K562 (cell line): ENCODE measurements around the gene C19orf12. TPM values are rescaled to one million over a fixed set of nuclear protein-coding genes. Genes with fewer than 3 reads are reported as not detected.

Source experiments
- ATAC-seq: fragments of 200-7000 bp; cut with Tn5 transposase; 3 replicates; pipeline ENCODE4 v1.9.1; 2020; ENCODE audit warnings: moderate library complexity
- BruUV-seq: library from RNA; stranded (reverse); fragments of 400-500 nt; replicated peaks from 2 replicates; lab custom pipeline; 2021; lab: Mats Ljungman, UMichigan
- CTCF ChIA-PET: fragments of 300-600 bp; formaldehyde crosslinking; extraction: SDS; loops from one replicate; lab custom pipeline; 2021; ENCODE audit warnings: low intra/inter-chr PET ratio; lab: Yijun Ruan, JAX
- POLR2A ChIA-PET: fragments of 300-600, 350-650 bp; sonication (Branson Sonifier 250); formaldehyde crosslinking; extraction: SDS; loops from one replicate; lab custom pipeline; 2021; ENCODE audit warnings: antibody characterized with exemption, inconsistent platforms; lab: Yijun Ruan, JAX
- DNase-seq, 4 experiments: peaks; one replicate each; pipeline versions ENCODE4 v3.0.0 to v3.0.0-alpha.2; 2011 to 2018; ENCODE audit warnings: low spot score in 3 of 4, mixed read lengths in 3 of 4; ENCODE audit errors: extremely low read depth in 1 of 4
- FAIRE-seq: peaks from 2 replicates; lab custom pipeline; 2011; peaks lifted over from hg19 to GRCh38; lab: Jason Lieb, UNC
- H2AFZ ChIP-seq: 2 replicates; pipeline ENCODE4 v1.6.0; 2011; ENCODE audit warnings: low read depth, low read length, control low read depth, inconsistent platforms
- H3K27ac ChIP-seq: fragments of 200-600 bp; 3 replicates; pipeline ENCODE4 v1.8.0; 2011; ENCODE audit warnings: low read depth, mild to moderate bottlenecking, control low read depth, inconsistent platforms, low read length, moderate library complexity, mixed read lengths; ENCODE audit errors: extremely low read depth
- H3K27me3 ChIP-seq, 2 experiments: fragments of 300-600 bp in 1 of 2; 2 replicates in 1 of 2; 3 replicates in 1 of 2; pipeline versions ENCODE4 v1.6.0 to v1.8.0; 2011; ENCODE audit warnings: inconsistent platforms in 2 of 2, low read length in 2 of 2, mild to moderate bottlenecking in 1 of 2, mixed read lengths in 1 of 2, moderate library complexity in 1 of 2; ENCODE audit not compliant: control insufficient read depth in 2 of 2, insufficient read depth in 2 of 2
- H3K36me3 ChIP-seq: fragments of 300-600 bp; 3 replicates; pipeline ENCODE4 v1.8.0; 2011; ENCODE audit warnings: mild to moderate bottlenecking, low read length, inconsistent platforms; ENCODE audit not compliant: control insufficient read depth, insufficient read depth
- H3K4me1 ChIP-seq, 2 experiments: fragments of 200-600 bp in 1 of 2; replicated peaks in 1 of 2; 2 replicates in 1 of 2; 3 replicates in 1 of 2; pipeline versions ENCODE4 v1.5.1 to v1.8.0; 2011; ENCODE audit warnings: inconsistent platforms in 2 of 2, low read length in 2 of 2, mild to moderate bottlenecking in 1 of 2, mixed read lengths in 1 of 2, moderate library complexity in 1 of 2; ENCODE audit not compliant: control insufficient read depth in 2 of 2, insufficient read depth in 2 of 2
- H3K4me2 ChIP-seq: 2 replicates; pipeline ENCODE4 v1.6.1; 2011; ENCODE audit warnings: low read length, control low read depth, inconsistent platforms, mixed read lengths; ENCODE audit not compliant: insufficient read depth
- H3K4me3 ChIP-seq: fragments of 200-600 bp; sonication (generic), shearing (Covaris generic); 2 replicates; pipeline ENCODE4 v1.5.1; 2016; ENCODE audit warnings: control low read depth, inconsistent platforms
- H3K79me2 ChIP-seq: fragments of 200-600 bp; 3 replicates; pipeline ENCODE4 v1.8.0; 2011; ENCODE audit warnings: low read length, inconsistent platforms; ENCODE audit not compliant: control insufficient read depth, insufficient read depth
- H3K9ac ChIP-seq, 2 experiments: 2 replicates each; pipeline versions ENCODE4 v1.6.0 to v1.6.1; 2011; ENCODE audit warnings: low read depth in 2 of 2, low read length in 2 of 2, control low read depth in 1 of 2, inconsistent platforms in 1 of 2, mild to moderate bottlenecking in 1 of 2, mixed read lengths in 1 of 2; ENCODE audit not compliant: insufficient read depth in 1 of 2
- H3K9me1 ChIP-seq: one replicate; pipeline ENCODE4 v1.6.0; 2011; ENCODE audit warnings: inconsistent platforms, mild to moderate bottlenecking, low read length, moderate library complexity; ENCODE audit not compliant: control insufficient read depth, insufficient read depth
- H3K9me3 ChIP-seq: replicated peaks from 2 replicates; pipeline ENCODE4 v1.5.1; 2011; ENCODE audit warnings: low read depth, low read length, inconsistent platforms; ENCODE audit not compliant: control insufficient read depth, insufficient read depth
- H4K20me1 ChIP-seq: replicated peaks from 2 replicates; pipeline ENCODE4 v1.6.1; 2011; ENCODE audit warnings: low read length, inconsistent platforms, mixed read lengths; ENCODE audit not compliant: control insufficient read depth, insufficient read depth
- CBFA2T3 ChIP-seq: fragments of 450-650 bp; IDR thresholded peaks from 2 replicates; pipeline ENCODE4 v1.6.1; 2017
- CBX3 ChIP-seq, 2 experiments: IDR thresholded peaks; 1 replicate in 1 of 2; 2 replicates in 1 of 2; pipeline ENCODE4 v1.6.1; 2012; ENCODE audit warnings: inconsistent platforms in 2 of 2, low read length in 2 of 2, borderline replicate concordance in 1 of 2, control low read depth in 1 of 2
- CSDE1 ChIP-seq, 2 experiments: fragments of 450-650 bp; IDR thresholded peaks; 2 replicates each; pipeline ENCODE4 v1.6.1; 2016; ENCODE audit warnings: mild to moderate bottlenecking in 1 of 2
- CTBP1 ChIP-seq: fragments of 450-650 bp; IDR thresholded peaks from 2 replicates; pipeline ENCODE4 v1.6.1; 2016; ENCODE audit warnings: borderline replicate concordance
- HNRNPUL1 ChIP-seq: fragments of 200-400 bp; formaldehyde crosslinking; IDR thresholded peaks from 2 replicates; pipeline ENCODE4 v1.6.1; 2017; ENCODE audit warnings: low read length
- MTA3 ChIP-seq: fragments of 450-650 bp; formaldehyde crosslinking; IDR thresholded peaks from 2 replicates; pipeline ENCODE4 v1.6.1; 2017; ENCODE audit warnings: mild to moderate bottlenecking, borderline replicate concordance
- PHTF2 ChIP-seq: fragments of 250-450 bp; sonication (Bioruptor Pico); IDR thresholded peaks from 2 replicates; pipeline ENCODE4 v1.5.0; 2021; ENCODE audit warnings: mild to moderate bottlenecking
- POU5F1 ChIP-seq: fragments of 150-350 bp; IDR thresholded peaks from 2 replicates; pipeline ENCODE4 v1.6.1; 2014; ENCODE audit warnings: borderline replicate concordance, low read length, low read depth, mild to moderate bottlenecking; ENCODE audit not compliant: partially characterized antibody
- RBM17 ChIP-seq: fragments of 200-400 bp; formaldehyde crosslinking; IDR thresholded peaks from 2 replicates; pipeline ENCODE4 v1.6.1; 2017; ENCODE audit warnings: low read depth, mild to moderate bottlenecking, low read length, borderline replicate concordance
- RBM22 ChIP-seq: fragments of 200-400 bp; formaldehyde crosslinking; IDR thresholded peaks from 2 replicates; pipeline ENCODE4 v1.6.1; 2018; ENCODE audit warnings: low read length, low read depth; ENCODE audit not compliant: poor library complexity, severe bottlenecking
- SMARCC2 ChIP-seq: fragments of 450-650 bp; IDR thresholded peaks from 2 replicates; pipeline ENCODE4 v1.6.1; 2017; ENCODE audit warnings: antibody characterized with exemption, moderate library complexity, mild to moderate bottlenecking, low read depth
- ZC3H11A ChIP-seq: IDR thresholded peaks from 2 replicates; pipeline ENCODE4 v1.6.1; 2012; ENCODE audit warnings: low read depth, low read length, improper control_type of control experiment
- ZNF780A ChIP-seq: fragments of 250-450 bp; sonication (Bioruptor Pico); IDR thresholded peaks from 2 replicates; pipeline ENCODE4 v1.5.0; 2021; ENCODE audit warnings: mild to moderate bottlenecking
- WGBS: fragments of 100-300 bp; shearing (Covaris generic); methylation state at CpG from one replicate; pipeline ENCODE4 v1.1.6; 2016; ENCODE audit warnings: low coverage, mixed read lengths; ENCODE audit not compliant: insufficient coverage; ENCODE audit errors: missing lambda C conversion rate; 5-methylcytosine and 5-hydroxymethylcytosine counted together
- in situ Hi-C: fragments of 300-500 bp; cut with MboI; formaldehyde crosslinking; loops from 4 replicates; pipeline ENCODE4 v1.15.0; 2018; ENCODE audit warnings: inconsistent platforms, mixed read lengths
- intact Hi-C: fragments of 100-400 bp; cut with micrococcal nuclease; formaldehyde crosslinking; loops from 2 replicates; pipeline ENCODE4 v1.14.2; 2022
- polyA plus RNA-seq, 8 experiments: library from polyadenylated mRNA; depleted of rRNA in 4 of 8; stranded (reverse) in 5 of 8; unstranded in 3 of 8; fragments of >200 nt; fragmentation: Nextera tagmentation in 2 of 8; fragmentation: Illumina TruSeq in 1 of 8; extraction: Ambion mirVana in 2 of 8; extraction: Trizol in 1 of 8; gene quantifications; 2 replicates each; pipeline versions ENCODE4 v1.2.1 to v1.2.3, GENCODE V29; 2011 to 2014; ENCODE audit warnings: inconsistent platforms in 1 of 8, missing spikeins in 1 of 8
- total RNA-seq, 7 experiments: library from RNA; depleted of rRNA in 6 of 7; stranded (reverse); fragments of >200 nt in 6 of 7; fragmentation: Illumina TruSeq in 2 of 7; extraction: Trizol in 2 of 7; gene quantifications; 2 replicates each; pipeline versions ENCODE4 v1.2.1 to v1.2.3, GENCODE V29; 2011 to 2021; ENCODE audit warnings: low replicate concordance in 1 of 7
- TF ChIP-seq, protein P1 (sequence below): sonication (generic); formaldehyde crosslinking; IDR thresholded peaks from 2 replicates; pipeline ENCODE4 v1.4.0; 2020; ENCODE audit warnings: mild to moderate bottlenecking, missing genetic modification reagents
- TF ChIP-seq, protein P2 (sequence below): fragments of 250-450 bp; sonication (Bioruptor Pico); IDR thresholded peaks from 2 replicates; pipeline ENCODE4 v1.4.0; 2020; ENCODE audit warnings: mild to moderate bottlenecking, moderate library complexity, borderline replicate concordance
- TF ChIP-seq, protein P3 (sequence below): fragments of 450-650 bp; IDR thresholded peaks from 2 replicates; pipeline ENCODE4 v1.6.1; 2016
- TF ChIP-seq, protein P4 (sequence below), 2 experiments: fragments of 450-650 bp; conservative IDR thresholded peaks; 2 replicates each; pipeline ENCODE4 v1.6.1; 2017; ENCODE audit warnings: mild to moderate bottlenecking in 2 of 2, moderate library complexity in 2 of 2

C19orf12 gene
- total and polyA plus RNA-seq, 9 of the 15 experiments (the other 6 are each of a cell fraction or from before 2014, with no cell fraction given) = 1.9 to 14.5 (median 10.2) TPM

DNA sequence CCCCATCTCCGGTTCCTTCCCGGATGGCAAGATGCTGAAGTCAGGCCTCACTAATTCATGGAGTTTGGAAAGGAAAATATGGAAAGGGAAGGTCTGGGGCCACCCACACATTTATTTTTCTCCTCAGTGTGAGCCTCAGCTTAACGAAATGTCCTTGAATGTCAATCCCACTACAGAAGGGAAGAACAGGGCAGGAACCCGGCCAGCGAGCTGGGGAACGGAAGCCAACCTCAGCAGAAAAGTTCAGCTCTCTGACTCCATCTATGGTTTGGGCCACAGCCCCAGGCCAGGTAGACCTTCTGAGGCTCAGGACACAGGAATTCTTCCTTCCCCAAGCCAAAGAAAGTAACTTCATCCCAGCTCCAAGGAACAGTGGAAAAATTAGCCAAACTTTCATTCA, 8.4 kb downstream of the C19orf12 start:
- no peak for DNase-seq
- ATAC-seq = no peak
- ChIA-PET POLR2A (interaction anchor here (3.6 kb wide), 1 partner anchor 10 kb away, joined by 10 read pairs; no protein-coding TSS in a partner anchor), CTCF (no interaction called here)
- H3K4me1 ChIP-seq = peaks cover 0 to 17% of the 10 kb centered on the region in 2 experiments; a peak in 2 of 5 replicates
- in situ Hi-C loops = no loop called here
- peaks cover 19% of the 10 kb centered on the region; the same call in 2 of the 3 replicates for H3K36me3 ChIP-seq
- BruUV-seq = no TSS peak
- no peak for FAIRE-seq
- no peaks in the 10 kb centered on the region for H3K27me3 ChIP-seq
- intact Hi-C loops = no loop called here
- no peak overlapping the region for H3K27ac ChIP-seq
- no peaks in the 10 kb centered on the region for H3K9me3 ChIP-seq
- H4K20me1 ChIP-seq = no peaks in the 10 kb centered on the region
- no peak overlapping the region for H3K4me2 ChIP-seq
- no peak overlapping the region for H2AFZ ChIP-seq
- no peaks in the 10 kb centered on the region; the same call in 2 of the 3 replicates for H3K79me2 ChIP-seq
- no peak overlapping the region for H3K9ac ChIP-seq
- WGBS = 72% methylated on average over 6 of the region's 6 CpGs
- H3K4me3 ChIP-seq = no peak overlapping the region
- no peaks in the 10 kb centered on the region for H3K9me1 ChIP-seq
- TF ChIP-seq RBM17 = no peak
- TF ChIP-seq, protein P1, sequence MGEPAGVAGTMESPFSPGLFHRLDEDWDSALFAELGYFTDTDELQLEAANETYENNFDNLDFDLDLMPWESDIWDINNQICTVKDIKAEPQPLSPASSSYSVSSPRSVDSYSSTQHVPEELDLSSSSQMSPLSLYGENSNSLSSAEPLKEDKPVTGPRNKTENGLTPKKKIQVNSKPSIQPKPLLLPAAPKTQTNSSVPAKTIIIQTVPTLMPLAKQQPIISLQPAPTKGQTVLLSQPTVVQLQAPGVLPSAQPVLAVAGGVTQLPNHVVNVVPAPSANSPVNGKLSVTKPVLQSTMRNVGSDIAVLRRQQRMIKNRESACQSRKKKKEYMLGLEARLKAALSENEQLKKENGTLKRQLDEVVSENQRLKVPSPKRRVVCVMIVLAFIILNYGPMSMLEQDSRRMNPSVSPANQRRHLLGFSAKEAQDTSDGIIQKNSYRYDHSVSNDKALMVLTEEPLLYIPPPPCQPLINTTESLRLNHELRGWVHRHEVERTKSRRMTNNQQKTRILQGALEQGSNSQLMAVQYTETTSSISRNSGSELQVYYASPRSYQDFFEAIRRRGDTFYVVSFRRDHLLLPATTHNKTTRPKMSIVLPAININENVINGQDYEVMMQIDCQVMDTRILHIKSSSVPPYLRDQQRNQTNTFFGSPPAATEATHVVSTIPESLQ (CRISPR knock-in tag) = no peak
- no peak for TF ChIP-seq PHTF2 (CRISPR knock-in tag)
- TF ChIP-seq, protein P2, sequence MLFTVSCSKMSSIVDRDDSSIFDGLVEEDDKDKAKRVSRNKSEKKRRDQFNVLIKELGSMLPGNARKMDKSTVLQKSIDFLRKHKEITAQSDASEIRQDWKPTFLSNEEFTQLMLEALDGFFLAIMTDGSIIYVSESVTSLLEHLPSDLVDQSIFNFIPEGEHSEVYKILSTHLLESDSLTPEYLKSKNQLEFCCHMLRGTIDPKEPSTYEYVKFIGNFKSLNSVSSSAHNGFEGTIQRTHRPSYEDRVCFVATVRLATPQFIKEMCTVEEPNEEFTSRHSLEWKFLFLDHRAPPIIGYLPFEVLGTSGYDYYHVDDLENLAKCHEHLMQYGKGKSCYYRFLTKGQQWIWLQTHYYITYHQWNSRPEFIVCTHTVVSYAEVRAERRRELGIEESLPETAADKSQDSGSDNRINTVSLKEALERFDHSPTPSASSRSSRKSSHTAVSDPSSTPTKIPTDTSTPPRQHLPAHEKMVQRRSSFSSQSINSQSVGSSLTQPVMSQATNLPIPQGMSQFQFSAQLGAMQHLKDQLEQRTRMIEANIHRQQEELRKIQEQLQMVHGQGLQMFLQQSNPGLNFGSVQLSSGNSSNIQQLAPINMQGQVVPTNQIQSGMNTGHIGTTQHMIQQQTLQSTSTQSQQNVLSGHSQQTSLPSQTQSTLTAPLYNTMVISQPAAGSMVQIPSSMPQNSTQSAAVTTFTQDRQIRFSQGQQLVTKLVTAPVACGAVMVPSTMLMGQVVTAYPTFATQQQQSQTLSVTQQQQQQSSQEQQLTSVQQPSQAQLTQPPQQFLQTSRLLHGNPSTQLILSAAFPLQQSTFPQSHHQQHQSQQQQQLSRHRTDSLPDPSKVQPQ = no peak
- TF ChIP-seq SMARCC2 = no peak
- no peak for TF ChIP-seq CTBP1
- TF ChIP-seq CBX3 (IDR thresholded peaks at IDR 0.05; ENCODE audit: borderline replicate concordance in 1 of 2, low read length in 2 of 2) = no peak
- TF ChIP-seq CBFA2T3 = no peak
- TF ChIP-seq, protein P3, sequence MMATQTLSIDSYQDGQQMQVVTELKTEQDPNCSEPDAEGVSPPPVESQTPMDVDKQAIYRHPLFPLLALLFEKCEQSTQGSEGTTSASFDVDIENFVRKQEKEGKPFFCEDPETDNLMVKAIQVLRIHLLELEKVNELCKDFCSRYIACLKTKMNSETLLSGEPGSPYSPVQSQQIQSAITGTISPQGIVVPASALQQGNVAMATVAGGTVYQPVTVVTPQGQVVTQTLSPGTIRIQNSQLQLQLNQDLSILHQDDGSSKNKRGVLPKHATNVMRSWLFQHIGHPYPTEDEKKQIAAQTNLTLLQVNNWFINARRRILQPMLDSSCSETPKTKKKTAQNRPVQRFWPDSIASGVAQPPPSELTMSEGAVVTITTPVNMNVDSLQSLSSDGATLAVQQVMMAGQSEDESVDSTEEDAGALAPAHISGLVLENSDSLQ = no peak
- no peak for TF ChIP-seq RBM22
- TF ChIP-seq ZC3H11A = no peak
- TF ChIP-seq POU5F1 = no peak
- no peak for TF ChIP-seq CSDE1 (IDR thresholded peaks at IDR 0.05)
- TF ChIP-seq, protein P4, sequence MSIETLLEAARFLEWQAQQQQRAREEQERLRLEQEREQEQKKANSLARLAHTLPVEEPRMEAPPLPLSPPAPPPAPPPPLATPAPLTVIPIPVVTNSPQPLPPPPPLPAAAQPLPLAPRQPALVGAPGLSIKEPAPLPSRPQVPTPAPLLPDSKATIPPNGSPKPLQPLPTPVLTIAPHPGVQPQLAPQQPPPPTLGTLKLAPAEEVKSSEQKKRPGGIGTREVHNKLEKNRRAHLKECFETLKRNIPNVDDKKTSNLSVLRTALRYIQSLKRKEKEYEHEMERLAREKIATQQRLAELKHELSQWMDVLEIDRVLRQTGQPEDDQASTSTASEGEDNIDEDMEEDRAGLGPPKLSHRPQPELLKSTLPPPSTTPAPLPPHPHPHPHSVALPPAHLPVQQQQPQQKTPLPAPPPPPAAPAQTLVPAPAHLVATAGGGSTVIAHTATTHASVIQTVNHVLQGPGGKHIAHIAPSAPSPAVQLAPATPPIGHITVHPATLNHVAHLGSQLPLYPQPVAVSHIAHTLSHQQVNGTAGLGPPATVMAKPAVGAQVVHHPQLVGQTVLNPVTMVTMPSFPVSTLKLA (conservative IDR thresholded peaks at IDR 0.05) = no peak
- no peak for TF ChIP-seq ZNF780A
- TF ChIP-seq MTA3 = no peak
- no peak for TF ChIP-seq HNRNPUL1
